Ishikawa (cell line): Measurements from ENCODE around the gene IRX2.

ENCODE experiments used
- CEBPB ChIP-seq: IDR thresholded peaks from 2 replicates; pipeline ENCODE4 v1.6.1; 2012
- CREB1 ChIP-seq: IDR thresholded peaks from 2 replicates; pipeline ENCODE4 v1.6.1; 2012; ENCODE audit warnings: low read depth
- EGR1 ChIP-seq: IDR thresholded peaks from 2 replicates; pipeline ENCODE4 v1.6.1; 2012
- EP300 ChIP-seq: IDR thresholded peaks from 2 replicates; pipeline ENCODE4 v1.6.1; 2012; ENCODE audit warnings: borderline replicate concordance
- RAD21 ChIP-seq: IDR thresholded peaks from 2 replicates; pipeline ENCODE4 v1.6.1; 2012; ENCODE audit warnings: low read depth
- REST ChIP-seq: IDR thresholded peaks from 2 replicates; pipeline ENCODE4 v1.6.1; 2012; ENCODE audit warnings: low read depth, mild to moderate bottlenecking
- TAF1 ChIP-seq: IDR thresholded peaks from 2 replicates; pipeline ENCODE4 v1.6.1; 2012; ENCODE audit warnings: low read depth, mild to moderate bottlenecking
- TEAD4 ChIP-seq: IDR thresholded peaks from 2 replicates; pipeline ENCODE4 v1.6.1; 2012
- USF1 ChIP-seq: IDR thresholded peaks from 2 replicates; pipeline ENCODE4 v1.6.1; 2012
- YY1 ChIP-seq: IDR thresholded peaks from 2 replicates; pipeline ENCODE4 v1.6.1; 2012; ENCODE audit warnings: low read depth

- TF ChIP-seq EGR1 (no peak), REST (no peak), CREB1 (no peak), TAF1 (no peak), RAD21 (no peak), CEBPB (no peak), YY1 (no peak), USF1 (no peak), EP300 (no peak), TEAD4 (no peak)
Measured at GRCh38 chr5:2703041-2703440, 48.4 kb downstream of the IRX2 start.
